GM19099 (cell line): ENCODE measurements around the gene ARID5B.

Experiments
- POLR2A ChIP-seq: IDR thresholded peaks from 3 replicates; pipeline ENCODE4 v1.6.1; 2011; ENCODE audit warnings: low read depth; ENCODE audit not compliant: insufficient read length; ENCODE audit errors: extremely low read depth

The ARID5B gene

GRCh38 chr10:61960396-61961120 is 59.1 kb downstream of the ARID5B start:
- no peak for TF ChIP-seq POLR2A

GRCh38 chr10:61961278-61961677 is 59.8 kb downstream of the ARID5B start:
- TF ChIP-seq POLR2A: no peak

GRCh38 chr10:61962971-61963370 is 61.5 kb downstream of the ARID5B start:
- TF ChIP-seq POLR2A: no peak

GRCh38 chr10:61963669-61964058 is 62.2 kb downstream of the ARID5B start:
- no peak for TF ChIP-seq POLR2A

DNA sequence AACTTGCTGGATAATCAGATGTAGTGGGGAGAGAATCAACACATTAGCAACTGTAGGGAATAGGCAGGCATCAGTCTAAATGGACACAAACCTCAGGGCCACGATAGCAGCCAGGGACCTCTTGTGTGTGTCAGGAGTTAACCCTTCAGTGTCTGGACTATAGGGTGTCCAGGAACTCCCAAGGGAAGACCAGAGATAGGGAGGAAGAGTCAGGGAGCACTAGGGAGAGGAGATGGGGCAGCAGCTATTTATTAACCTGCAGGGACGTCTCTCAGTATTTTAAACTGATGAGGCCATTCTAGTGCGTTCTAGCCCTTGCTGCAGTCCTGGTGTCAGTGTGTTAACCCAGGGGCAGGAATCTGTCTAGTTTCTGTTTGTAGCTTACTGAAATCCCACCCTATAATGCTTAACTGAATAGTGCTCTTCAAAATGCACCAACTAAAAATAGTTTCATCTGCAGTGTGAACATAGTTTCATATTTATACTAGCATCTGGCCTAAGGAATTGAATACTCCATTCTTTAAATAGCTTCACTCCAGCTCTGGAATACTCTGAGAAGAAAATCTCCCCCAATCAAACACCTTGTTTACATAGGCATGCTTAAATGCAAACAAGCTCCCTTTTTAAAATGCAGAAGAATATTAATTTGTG is 62.7 kb downstream of the ARID5B start:
- no peak for TF ChIP-seq POLR2A

GRCh38 chr10:61964949-61965702 is 63.6 kb downstream of the ARID5B start:
- TF ChIP-seq POLR2A: no peak

DNA sequence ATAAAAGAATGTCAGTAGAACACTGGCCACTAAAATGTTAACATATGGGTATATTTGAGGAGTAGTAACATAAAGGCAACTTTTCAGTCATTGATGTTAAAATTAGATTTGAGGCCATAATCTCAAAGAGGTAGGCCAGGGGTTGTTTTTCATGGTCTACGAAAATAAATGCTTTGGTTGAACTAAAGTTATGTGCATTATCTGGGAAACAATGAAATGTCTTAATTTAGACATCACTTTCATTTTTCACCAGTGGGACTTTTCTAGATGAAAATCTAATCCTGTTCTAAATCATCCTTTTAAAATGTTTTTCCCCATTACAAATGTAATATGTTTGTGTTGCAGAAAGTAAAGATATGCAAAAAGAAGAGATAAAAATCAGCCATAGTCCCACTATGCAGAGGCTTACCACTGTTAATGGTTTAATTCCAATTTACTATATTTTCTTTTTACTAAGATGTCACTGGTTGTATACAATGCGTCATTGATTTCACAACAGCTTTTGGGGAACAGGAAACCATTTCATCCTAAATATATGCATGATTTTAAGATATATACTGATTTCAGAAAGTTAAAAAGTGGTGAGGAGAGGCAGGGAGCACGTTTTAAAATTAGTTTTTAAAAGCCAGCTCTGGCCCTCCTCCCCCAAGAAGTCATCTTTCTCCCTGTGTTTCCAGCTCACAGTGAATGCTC is 64.3 kb downstream of the ARID5B start:
- no peak for TF ChIP-seq POLR2A

DNA sequence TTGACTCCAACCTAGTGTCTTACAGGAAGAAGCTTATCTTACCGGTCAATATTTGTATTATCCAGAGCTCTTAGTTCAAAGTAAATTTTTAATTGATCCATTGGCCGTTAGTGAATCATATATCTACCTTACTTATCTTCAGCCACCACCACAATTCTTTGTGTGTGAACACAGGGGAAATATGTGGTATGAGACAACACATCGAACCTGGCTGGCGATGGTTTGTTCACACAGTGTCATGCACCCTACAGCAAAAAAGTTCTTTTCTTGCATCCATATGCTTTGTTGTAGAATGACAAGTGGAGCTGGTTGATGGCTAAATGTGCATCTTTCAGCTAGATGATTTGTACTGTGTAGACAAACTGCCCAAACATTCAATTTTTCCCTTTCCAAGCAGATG is 65.8 kb downstream of the ARID5B start:
- no peak for TF ChIP-seq POLR2A

DNA sequence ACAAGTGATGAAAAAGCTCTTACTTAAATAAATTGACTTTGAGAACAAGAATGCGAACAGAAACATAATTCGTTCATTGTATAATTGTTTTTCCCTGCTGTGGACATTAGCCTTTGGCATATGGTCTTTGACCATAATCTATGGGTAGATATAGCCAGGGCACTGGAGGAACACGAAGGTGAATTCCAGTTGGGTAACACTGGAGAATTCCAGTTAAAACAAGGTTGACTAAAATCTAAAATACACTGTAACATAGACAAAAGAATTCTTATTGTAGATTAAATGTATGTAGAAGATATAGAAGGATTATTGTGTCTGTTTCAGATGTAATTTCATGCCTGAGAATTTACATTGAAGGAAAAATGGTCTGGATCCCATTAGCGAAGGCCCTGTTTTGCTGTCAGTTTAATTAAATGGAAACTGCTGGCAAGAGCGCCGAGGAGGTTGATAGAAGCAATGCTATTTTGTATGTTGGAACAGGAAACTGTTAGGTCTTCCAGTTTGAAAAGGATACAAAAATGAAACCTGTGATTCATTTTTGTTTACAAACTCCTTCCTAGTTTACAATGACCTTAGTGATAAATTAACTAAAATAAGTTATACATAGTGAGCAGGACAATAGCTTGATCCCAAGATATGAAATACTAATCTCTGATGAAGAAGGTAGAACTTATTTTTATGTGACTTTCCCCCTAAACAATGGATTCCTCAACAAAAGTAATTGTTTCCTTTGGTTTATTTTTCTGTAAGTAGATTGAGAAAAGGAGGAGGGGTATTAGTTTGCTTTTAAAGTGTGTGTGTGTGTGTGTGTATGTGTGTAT is 68.9 kb downstream of the ARID5B start:
- no peak for TF ChIP-seq POLR2A

- TF ChIP-seq POLR2A: no peak
Measured at GRCh38 chr10:61971003-61971325, 69.5 kb downstream of the ARID5B start.

GRCh38 chr10:61973169-61973568 is 71.7 kb downstream of the ARID5B start:
- no peak for TF ChIP-seq POLR2A

- no peak for TF ChIP-seq POLR2A
Measured at GRCh38 chr10:61973906-61974305, 72.4 kb downstream of the ARID5B start.

DNA sequence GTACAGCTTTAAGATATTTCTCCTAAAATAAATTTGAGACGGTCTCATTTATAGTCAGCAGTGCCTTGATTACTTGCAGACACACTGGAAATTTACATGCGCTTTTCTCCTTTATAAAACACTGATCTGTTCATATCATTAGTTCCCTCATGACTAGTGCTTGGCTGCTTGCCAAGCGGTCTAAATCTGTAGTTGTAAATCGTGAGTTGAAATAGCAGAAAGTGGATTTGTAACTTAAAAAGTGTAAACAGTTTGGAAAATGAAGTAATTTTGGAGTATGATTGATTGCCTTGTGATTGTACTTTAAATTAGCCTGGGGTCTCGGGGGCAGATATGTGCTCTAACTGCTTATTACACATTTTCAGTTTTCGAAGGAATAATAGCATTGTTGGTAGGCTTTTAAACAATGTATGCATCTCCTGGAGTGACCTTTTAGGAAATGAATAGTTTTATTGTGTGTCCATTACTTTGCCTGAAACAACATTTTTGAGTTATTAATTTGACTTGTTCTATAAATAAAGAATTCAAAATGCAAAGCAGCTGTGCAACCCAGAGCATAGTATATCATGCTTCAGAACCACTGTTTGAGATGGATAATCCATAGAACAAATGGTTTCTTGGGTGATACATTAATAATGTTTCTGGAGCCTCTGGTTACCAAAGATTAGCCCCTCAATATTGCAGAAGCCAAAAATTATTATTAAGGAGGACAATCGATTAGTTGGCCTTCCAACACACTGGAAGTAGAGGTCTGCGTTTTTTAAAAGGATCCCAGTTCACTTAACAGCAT is 73.3 kb downstream of the ARID5B start:
- TF ChIP-seq POLR2A: no peak
